BLaER1 (cell line): ENCODE results near the gene STAC.
"Not testable (repeated sequence)": the region's sequence is repeated elsewhere in the genome, so short reads cannot be mapped to it uniquely, and the experiment has no call there.

Experiments used
- H3K27ac ChIP-seq: shearing (Covaris generic); formaldehyde crosslinking; 2 replicates; pipeline ENCODE4 v1.8.1; 2022
- H3K27me3 ChIP-seq: shearing (Covaris generic); formaldehyde crosslinking; 2 replicates; pipeline ENCODE4 v1.8.1; 2022
- H3K36me3 ChIP-seq: shearing (Covaris generic); formaldehyde crosslinking; 2 replicates; pipeline ENCODE4 v1.8.1; 2022
- H3K4me1 ChIP-seq: shearing (Covaris generic); formaldehyde crosslinking; 2 replicates; pipeline ENCODE4 v1.8.1; 2022
- H3K4me2 ChIP-seq: shearing (Covaris generic); formaldehyde crosslinking; 2 replicates; pipeline ENCODE4 v1.8.1; 2022
- H3K4me3 ChIP-seq: shearing (Covaris generic); formaldehyde crosslinking; 2 replicates; pipeline ENCODE4 v1.8.1; 2022
- H3K9ac ChIP-seq: shearing (Covaris generic); formaldehyde crosslinking; 2 replicates; pipeline ENCODE4 v1.8.1; 2022
- H3K9me3 ChIP-seq: shearing (Covaris generic); formaldehyde crosslinking; 2 replicates; pipeline ENCODE4 v1.8.1; 2022
- H4K20me1 ChIP-seq: shearing (Covaris generic); formaldehyde crosslinking; 2 replicates; pipeline ENCODE4 v1.8.1; 2022
- Cebpa-rat ChIP-seq: shearing (Covaris generic); IDR thresholded peaks from 2 replicates; pipeline ENCODE4 v1.8.1; 2022

The STAC gene

GRCh38 chr3:36484386-36484785 is 104.1 kb downstream of the STAC start:
- no peak overlapping the region for H3K4me2 ChIP-seq
- H4K20me1 ChIP-seq: no peaks in the 10 kb centered on the region
- H3K4me3 ChIP-seq: no peak overlapping the region
- H3K36me3 ChIP-seq: no peaks in the 10 kb centered on the region
- no peak for TF ChIP-seq Cebpa-rat
- no peaks in the 10 kb centered on the region for H3K4me1 ChIP-seq
- peaks cover 5% of the 10 kb centered on the region; the same call in 1 of the 2 replicates for H3K9me3 ChIP-seq
- no peak overlapping the region for H3K27ac ChIP-seq
- H3K9ac ChIP-seq: no peak overlapping the region
- no peaks in the 10 kb centered on the region for H3K27me3 ChIP-seq

- H3K27ac ChIP-seq: no peak overlapping the region
- H3K4me1 ChIP-seq: no peaks in the 10 kb centered on the region
- TF ChIP-seq Cebpa-rat: no peak
- H3K9me3 ChIP-seq: no peaks in the 10 kb centered on the region
- no peak overlapping the region for H3K9ac ChIP-seq
- no peaks in the 10 kb centered on the region for H3K36me3 ChIP-seq
- no peak overlapping the region for H3K4me3 ChIP-seq
- H3K27me3 ChIP-seq: no peaks in the 10 kb centered on the region
- H3K4me2 ChIP-seq: no peak overlapping the region
- no peaks in the 10 kb centered on the region for H4K20me1 ChIP-seq
Measured at GRCh38 chr3:36486009-36486795, 105.9 kb downstream of the STAC start.

GRCh38 chr3:36487616-36488015 is 107.3 kb downstream of the STAC start:
- Histone ChIP-seq H3K9ac (no peak overlapping the region), H3K4me3 (no peak overlapping the region), H3K27me3 (no peaks in the 10 kb centered on the region), H3K9me3 (no peaks in the 10 kb centered on the region), H4K20me1 (no peaks in the 10 kb centered on the region), H3K27ac (no peak overlapping the region), H3K36me3 (no peaks in the 10 kb centered on the region), H3K4me1 (no peaks in the 10 kb centered on the region), H3K4me2 (no peak overlapping the region)
- TF ChIP-seq Cebpa-rat: no peak

GRCh38 chr3:36488077-36488789 is 107.9 kb downstream of the STAC start:
- no peak for TF ChIP-seq Cebpa-rat

GRCh38 chr3:36489101-36489500 is 108.8 kb downstream of the STAC start:
- Histone ChIP-seq H3K27me3 (no peaks in the 10 kb centered on the region), H3K4me2 (no peak overlapping the region), H3K9me3 (no peaks in the 10 kb centered on the region), H3K36me3 (no peaks in the 10 kb centered on the region), H3K27ac (no peak overlapping the region), H3K4me1 (no peaks in the 10 kb centered on the region), H3K4me3 (no peak overlapping the region), H3K9ac (no peak overlapping the region), H4K20me1 (no peaks in the 10 kb centered on the region)
- TF ChIP-seq Cebpa-rat: no peak

More at GRCh38 chr3:36488077-36488789, 107.9 kb downstream of the STAC start:
- Histone ChIP-seq H3K27me3 (no peaks in the 10 kb centered on the region), H3K9me3 (no peaks in the 10 kb centered on the region), H3K36me3 (no peaks in the 10 kb centered on the region), H3K27ac (no peak overlapping the region), H3K4me2 (no peak overlapping the region), H4K20me1 (no peaks in the 10 kb centered on the region), H3K4me1 (no peaks in the 10 kb centered on the region), H3K4me3 (no peak overlapping the region), H3K9ac (no peak overlapping the region)

DNA sequence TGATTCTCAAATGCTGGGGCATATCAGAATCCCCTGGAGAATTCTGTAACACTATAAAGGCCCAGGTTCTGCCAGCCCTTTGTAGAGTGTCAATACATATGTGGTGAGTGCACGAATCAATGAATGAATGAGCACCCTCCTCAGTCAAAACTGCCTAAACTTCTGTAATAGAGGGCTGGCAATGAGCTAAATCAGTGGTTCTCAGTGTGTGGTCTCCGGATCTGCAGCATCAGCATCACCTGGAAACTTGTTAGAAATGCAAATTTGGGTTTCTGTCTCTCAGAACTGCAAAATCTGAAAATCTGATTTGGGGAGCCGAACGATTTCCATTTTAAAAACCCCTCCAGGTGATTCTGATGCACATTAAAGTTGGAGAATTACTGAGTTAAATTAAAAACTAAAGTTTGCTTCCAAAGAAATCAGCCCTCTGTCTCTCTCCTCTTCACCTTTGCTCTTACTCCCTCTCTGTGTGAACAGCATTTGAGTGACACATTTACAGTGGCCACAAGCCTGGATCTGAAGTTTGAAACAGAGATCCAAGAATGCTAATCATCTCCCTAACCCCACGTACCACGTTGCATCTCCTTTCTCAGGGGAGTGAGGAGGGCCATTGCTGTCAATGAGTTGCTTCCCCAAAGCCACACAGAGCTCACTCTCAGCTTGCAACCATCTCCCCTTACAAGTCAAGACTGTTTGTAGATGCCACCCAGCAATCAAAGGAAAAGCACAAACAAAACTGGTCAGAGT is 109.5 kb downstream of the STAC start:
- H3K4me3 ChIP-seq: no peak overlapping the region
- no peak for TF ChIP-seq Cebpa-rat
- H4K20me1 ChIP-seq: no peaks in the 10 kb centered on the region
- no peaks in the 10 kb centered on the region for H3K27me3 ChIP-seq
- no peak overlapping the region for H3K4me2 ChIP-seq
- H3K27ac ChIP-seq: no peak overlapping the region
- H3K9ac ChIP-seq: no peak overlapping the region
- no peaks in the 10 kb centered on the region for H3K4me1 ChIP-seq
- H3K36me3 ChIP-seq: no peaks in the 10 kb centered on the region
- H3K9me3 ChIP-seq: no peaks in the 10 kb centered on the region

DNA sequence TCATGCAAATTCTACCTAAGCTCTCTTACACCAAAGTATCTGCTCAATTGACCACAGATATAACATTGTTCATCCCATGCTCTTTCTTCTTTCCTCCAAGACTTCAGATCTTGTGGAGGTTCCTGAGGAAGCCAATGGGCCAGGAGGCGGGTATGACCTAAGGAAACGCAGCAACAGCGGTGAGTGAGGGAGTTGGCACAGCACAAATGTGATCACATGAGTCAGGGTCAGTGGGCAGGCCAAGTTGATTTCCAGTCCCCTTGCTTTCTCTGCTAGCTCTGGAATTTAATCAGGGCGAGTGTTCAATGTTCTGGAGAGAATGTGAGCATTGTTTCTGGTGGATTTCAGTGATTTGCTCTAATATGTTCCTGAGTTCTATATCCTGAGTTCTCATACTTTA is 112.7 kb downstream of the STAC start:
- Histone ChIP-seq H4K20me1 (no peaks in the 10 kb centered on the region), H3K4me1 (no peaks in the 10 kb centered on the region), H3K4me3 (no peak overlapping the region), H3K9me3 (no peaks in the 10 kb centered on the region), H3K36me3 (no peaks in the 10 kb centered on the region), H3K27me3 (no peaks in the 10 kb centered on the region), H3K9ac (no peak overlapping the region), H3K27ac (no peak overlapping the region), H3K4me2 (no peak overlapping the region)
- no peak for TF ChIP-seq Cebpa-rat

- Histone ChIP-seq H3K27ac (no peak overlapping the region), H3K4me1 (no peaks in the 10 kb centered on the region), H3K4me2 (no peak overlapping the region), H3K27me3 (no peaks in the 10 kb centered on the region), H3K9ac (no peak overlapping the region), H3K36me3 (no peaks in the 10 kb centered on the region), H4K20me1 (no peaks in the 10 kb centered on the region), H3K4me3 (no peak overlapping the region), H3K9me3 (no peaks in the 10 kb centered on the region)
- TF ChIP-seq Cebpa-rat: no peak
Measured at GRCh38 chr3:36494461-36495109, 114.3 kb downstream of the STAC start.

GRCh38 chr3:36496684-36497633 is 116.7 kb downstream of the STAC start:
- no peak overlapping the region for H3K4me2 ChIP-seq
- H3K9me3 ChIP-seq: no peaks in the 10 kb centered on the region
- no peaks in the 10 kb centered on the region for H3K36me3 ChIP-seq
- no peak for TF ChIP-seq Cebpa-rat
- no peaks in the 10 kb centered on the region for H3K4me1 ChIP-seq
- H3K27ac ChIP-seq: no peak overlapping the region
- H3K27me3 ChIP-seq: no peaks in the 10 kb centered on the region
- H3K9ac ChIP-seq: no peak overlapping the region
- H4K20me1 ChIP-seq: no peaks in the 10 kb centered on the region
- no peak overlapping the region for H3K4me3 ChIP-seq

GRCh38 chr3:36500053-36500452 is 119.7 kb downstream of the STAC start:
- H3K9ac ChIP-seq, H3K4me3 ChIP-seq, H3K4me1 ChIP-seq, H4K20me1 ChIP-seq, H3K9me3 ChIP-seq, H3K36me3 ChIP-seq, H3K27me3 ChIP-seq, H3K27ac ChIP-seq, H3K4me2 ChIP-seq: not testable (repeated sequence)
